Measurements from ENCODE around the gene COPS3. TPM values are rescaled to one million over a fixed set of nuclear protein-coding genes. Genes with fewer than 3 reads are reported as not detected.
"Not testable (repeated sequence)": the region's sequence is repeated elsewhere in the genome, so short reads cannot be mapped to it uniquely, and the experiment has no call there.

Gene COPS3
- polyA plus RNA-seq, 1 experiment: 73.3 TPM

DNA sequence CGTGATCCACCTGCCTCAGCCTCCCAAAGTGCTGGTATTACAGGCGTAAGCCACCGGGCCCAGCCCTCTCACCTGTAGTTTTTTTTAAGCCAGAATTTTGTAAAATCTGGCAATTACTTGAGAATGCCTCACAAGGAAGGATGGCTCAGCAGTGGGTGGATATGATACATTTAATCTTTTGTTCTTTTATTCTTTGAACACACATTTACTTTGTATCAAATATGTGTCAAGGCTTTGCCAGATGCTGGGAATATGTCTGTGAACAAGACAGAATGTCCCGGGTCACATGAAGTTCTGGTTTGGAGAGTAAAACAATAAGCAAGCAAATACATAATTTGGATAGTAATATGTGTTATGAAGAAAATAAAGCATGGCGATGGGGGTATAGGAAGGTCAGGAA is 4.9 kb upstream of the COPS3 start:
- ChIA-PET CTCF (no interaction called here), POLR2A (no interaction called here)
- DNase-seq (ENCODE audit: low read depth): no peak
- Histone ChIP-seq H3K27me3 (ENCODE audit: control insufficient read depth, insufficient read depth, low read length) (peaks cover 2% of the 10 kb centered on the region; the same call in 1 of the 2 replicates), H3K4me3 (ENCODE audit: low read depth, low read length) (no peak overlapping the region), H3K36me3 (ENCODE audit: control insufficient read depth, insufficient read depth, low read length) (no peaks in the 10 kb centered on the region)
- TF ChIP-seq, protein P1, sequence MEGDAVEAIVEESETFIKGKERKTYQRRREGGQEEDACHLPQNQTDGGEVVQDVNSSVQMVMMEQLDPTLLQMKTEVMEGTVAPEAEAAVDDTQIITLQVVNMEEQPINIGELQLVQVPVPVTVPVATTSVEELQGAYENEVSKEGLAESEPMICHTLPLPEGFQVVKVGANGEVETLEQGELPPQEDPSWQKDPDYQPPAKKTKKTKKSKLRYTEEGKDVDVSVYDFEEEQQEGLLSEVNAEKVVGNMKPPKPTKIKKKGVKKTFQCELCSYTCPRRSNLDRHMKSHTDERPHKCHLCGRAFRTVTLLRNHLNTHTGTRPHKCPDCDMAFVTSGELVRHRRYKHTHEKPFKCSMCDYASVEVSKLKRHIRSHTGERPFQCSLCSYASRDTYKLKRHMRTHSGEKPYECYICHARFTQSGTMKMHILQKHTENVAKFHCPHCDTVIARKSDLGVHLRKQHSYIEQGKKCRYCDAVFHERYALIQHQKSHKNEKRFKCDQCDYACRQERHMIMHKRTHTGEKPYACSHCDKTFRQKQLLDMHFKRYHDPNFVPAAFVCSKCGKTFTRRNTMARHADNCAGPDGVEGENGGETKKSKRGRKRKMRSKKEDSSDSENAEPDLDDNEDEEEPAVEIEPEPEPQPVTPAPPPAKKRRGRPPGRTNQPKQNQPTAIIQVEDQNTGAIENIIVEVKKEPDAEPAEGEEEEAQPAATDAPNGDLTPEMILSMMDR (IDR thresholded peaks at IDR 0.05; ENCODE audit: insufficient read depth, low read depth, low read length): no peak

DNA sequence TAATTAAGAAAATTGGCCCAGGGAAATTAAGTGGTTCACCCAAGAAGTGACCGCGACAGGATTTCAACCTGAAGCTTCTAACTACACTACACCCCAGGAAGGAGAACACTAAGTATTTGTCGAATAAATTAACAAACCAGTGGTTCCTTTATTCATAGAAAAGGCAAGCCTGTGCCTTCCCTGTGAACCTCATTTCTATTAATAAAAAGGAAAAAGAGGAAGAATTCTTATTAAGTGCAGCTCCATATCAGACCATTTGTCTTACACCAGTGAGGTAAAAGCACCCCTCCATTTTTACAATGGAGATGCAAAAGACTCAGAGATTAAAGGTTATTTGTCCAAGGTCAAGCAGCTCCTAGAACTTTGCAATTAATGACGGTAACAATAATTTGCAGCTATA is 1.7 kb downstream of the COPS3 start:
- DNase-seq (ENCODE audit: low read depth): no peak
- Histone ChIP-seq H3K4me3 (ENCODE audit: low read depth, low read length) (no peak overlapping the region; the same call in 1 of the 2 replicates), H3K27me3 (ENCODE audit: control insufficient read depth, insufficient read depth, low read length) (no peaks in the 10 kb centered on the region), H3K36me3 (ENCODE audit: control insufficient read depth, insufficient read depth, low read length) (peaks cover 2% of the 10 kb centered on the region)
- TF ChIP-seq, protein P1 (IDR thresholded peaks at IDR 0.05; ENCODE audit: insufficient read depth, low read depth, low read length): no peak
- POLR2A ChIA-PET: no interaction called here
- CTCF ChIA-PET: interaction anchor here (0.6 to 1.6 kb wide), 2 partner anchors 10 to 389 kb away, joined by 3 read pairs; no protein-coding TSS in a partner anchor

DNA sequence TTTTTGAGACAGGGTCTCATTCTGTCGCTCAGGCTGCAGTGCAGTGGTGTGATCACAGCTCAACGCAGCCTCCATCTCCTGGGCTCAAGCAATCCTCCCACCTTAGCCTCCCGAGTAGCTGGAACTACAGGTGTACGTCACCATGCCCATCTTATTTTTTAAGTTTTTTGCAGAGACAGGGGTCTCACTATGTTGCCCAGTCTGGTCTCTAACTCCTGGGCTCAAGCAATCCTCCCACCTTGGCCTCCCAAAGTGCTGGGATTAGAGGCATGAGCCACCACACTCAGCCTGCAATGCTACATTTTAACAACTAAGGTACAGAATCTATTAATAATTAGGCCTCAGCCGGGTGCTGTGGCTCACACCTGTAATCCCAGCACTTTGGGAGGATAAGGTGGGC is 3.6 kb downstream of the COPS3 start:
- DNase-seq (ENCODE audit: low read depth); H3K4me3 ChIP-seq (ENCODE audit: low read depth, low read length); H3K36me3 ChIP-seq (ENCODE audit: control insufficient read depth, insufficient read depth, low read length); POLR2A ChIA-PET; CTCF ChIA-PET; H3K27me3 ChIP-seq (ENCODE audit: control insufficient read depth, insufficient read depth, low read length): not testable (repeated sequence)

DNA sequence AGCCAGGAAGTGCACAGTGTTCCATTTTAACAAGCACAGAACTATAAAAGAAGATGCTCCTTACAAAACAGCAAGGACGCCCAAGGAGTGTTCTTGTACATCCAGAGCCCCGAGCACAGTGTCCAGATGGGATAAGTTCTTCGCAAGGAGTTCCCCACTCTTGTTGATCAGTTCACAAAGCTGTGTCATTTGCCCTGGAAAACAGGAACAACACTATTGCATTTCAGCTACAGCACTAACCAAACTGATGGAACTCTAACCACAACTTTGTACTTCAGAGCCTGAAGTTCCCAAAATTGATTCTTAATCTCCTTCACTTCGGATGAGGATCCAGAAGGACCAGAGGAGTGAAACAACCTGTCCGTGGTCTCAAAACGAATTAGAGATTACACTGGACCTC is 5.1 kb downstream of the COPS3 start:
- no peak overlapping the region for H3K4me3 ChIP-seq (ENCODE audit: low read depth, low read length)
- TF ChIP-seq, protein P1 (IDR thresholded peaks at IDR 0.05; ENCODE audit: insufficient read depth, low read depth, low read length): no peak
- ChIA-PET POLR2A (no interaction called here), CTCF (interaction anchor here (0.7 to 1.5 kb wide), 3 partner anchors 12 to 74 kb away, joined by 3 to 7 read pairs (median 5); no protein-coding TSS in a partner anchor)
- no peak for DNase-seq (ENCODE audit: low read depth)
- no peaks in the 10 kb centered on the region for H3K27me3 ChIP-seq (ENCODE audit: control insufficient read depth, insufficient read depth, low read length)
- H3K36me3 ChIP-seq (ENCODE audit: control insufficient read depth, insufficient read depth, low read length): peaks cover 5% of the 10 kb centered on the region

GRCh38 chr17:17269926-17270773 is 10.9 kb downstream of the COPS3 start:
- DNase-seq (ENCODE audit: low read depth): no peak
- H3K4me3 ChIP-seq (ENCODE audit: low read depth, low read length): no peak overlapping the region
- CTCF ChIA-PET: interaction anchor here (0.6 to 1.4 kb wide), 5 partner anchors 9 to 279 kb away, joined by 3 to 4 read pairs (median 3); no protein-coding TSS in a partner anchor
- POLR2A ChIA-PET: no interaction called here
- TF ChIP-seq, protein P1 (IDR thresholded peaks at IDR 0.05; ENCODE audit: insufficient read depth, low read depth, low read length): peak; percentile 28; the same call in 1 of the 2 replicates
- peaks cover 13% of the 10 kb centered on the region for H3K36me3 ChIP-seq (ENCODE audit: control insufficient read depth, insufficient read depth, low read length)
- no peaks in the 10 kb centered on the region for H3K27me3 ChIP-seq (ENCODE audit: control insufficient read depth, insufficient read depth, low read length)

All from BJ (cell line).